H1 (cell line): ENCODE results near the gene SLCO2A1. TPM values are rescaled to one million over a fixed set of nuclear protein-coding genes. Genes with fewer than 3 reads are reported as not detected.

ENCODE experiments used
- ASH2L ChIP-seq: fragments of 200-600, 300-600 bp; sonication (generic); IDR thresholded peaks from one replicate; pipeline ENCODE4 v1.7.1; 2017; ENCODE audit warnings: low read length
- BRCA1 ChIP-seq: IDR thresholded peaks from 2 replicates; pipeline ENCODE4 v1.6.1; 2012; ENCODE audit warnings: low read depth, low read length, improper control_type of control experiment
- CHD2 ChIP-seq: IDR thresholded peaks from 2 replicates; pipeline ENCODE4 v1.6.1; 2012; ENCODE audit warnings: low read length, improper control_type of control experiment
- CTBP2 ChIP-seq: IDR thresholded peaks from 2 replicates; pipeline ENCODE4 v1.7.0; 2011; ENCODE audit warnings: borderline replicate concordance, mild to moderate bottlenecking, moderate library complexity, mixed read lengths, low read length; ENCODE audit not compliant: insufficient read depth, insufficient read length
- HDAC2 ChIP-seq, 2 experiments: fragments of 300-600 bp in 1 of 2; sonication (generic) in 1 of 2; IDR thresholded peaks; 2 replicates each; pipeline ENCODE4 v1.6.1; 2011 to 2012; ENCODE audit warnings: low read depth in 2 of 2, low read length in 2 of 2, mild to moderate bottlenecking in 2 of 2, moderate library complexity in 2 of 2, borderline replicate concordance in 1 of 2, inconsistent platforms in 1 of 2
- JUN ChIP-seq: IDR thresholded peaks from 2 replicates; pipeline ENCODE4 v1.6.1; 2011; ENCODE audit warnings: low read depth, mild to moderate bottlenecking, improper control_type of control experiment, low read length
- KDM4A ChIP-seq: IDR thresholded peaks from one replicate; pipeline ENCODE4 v1.7.1; 2012; ENCODE audit warnings: low read depth, mild to moderate bottlenecking, moderate library complexity, low read length, inconsistent platforms; ENCODE audit not compliant: severe bottlenecking
- KDM5A ChIP-seq: fragments of 200-600 bp; IDR thresholded peaks from 2 replicates; pipeline ENCODE4 v1.7.1; 2012; ENCODE audit warnings: mild to moderate bottlenecking, low read length, inconsistent platforms, mixed read lengths
- PHF8 ChIP-seq: fragments of 200-600 bp; sonication (generic); conservative IDR thresholded peaks from 2 replicates; pipeline ENCODE4 v1.7.1; 2012; ENCODE audit warnings: low read depth, mild to moderate bottlenecking, inconsistent platforms, low read length, moderate library complexity
- RAD21 ChIP-seq, 2 experiments: IDR thresholded peaks in 1 of 2; conservative IDR thresholded peaks in 1 of 2; 2 replicates each; pipeline ENCODE4 v1.6.1; 2011; ENCODE audit warnings: low read depth in 2 of 2, low read length in 2 of 2, improper control_type of control experiment in 1 of 2, inconsistent platforms in 1 of 2, mild to moderate bottlenecking in 1 of 2, moderate library complexity in 1 of 2
- RXRA ChIP-seq: IDR thresholded peaks from 2 replicates; pipeline ENCODE4 v1.6.1; 2011; ENCODE audit warnings: low read depth, mild to moderate bottlenecking, low read length, moderate library complexity; ENCODE audit not compliant: insufficient read depth
- SIX5 ChIP-seq: IDR thresholded peaks from 2 replicates; pipeline ENCODE4 v1.6.1; 2011; ENCODE audit warnings: mild to moderate bottlenecking, low read depth, low read length
- SUZ12 ChIP-seq: fragments of 200-600 bp; sonication (generic); IDR thresholded peaks from 2 replicates; pipeline ENCODE4 v1.6.1; 2012; ENCODE audit warnings: mild to moderate bottlenecking, inconsistent platforms, low read length, moderate library complexity, mixed read lengths
- TAF1 ChIP-seq: IDR thresholded peaks from 2 replicates; pipeline ENCODE4 v1.6.1; 2011; ENCODE audit warnings: mild to moderate bottlenecking, low read depth, low read length
- TBP ChIP-seq: IDR thresholded peaks from 2 replicates; pipeline ENCODE4 v1.6.1; 2011; ENCODE audit warnings: low read depth, low read length, improper control_type of control experiment
- TCF12 ChIP-seq: IDR thresholded peaks from 2 replicates; pipeline ENCODE4 v1.6.1; 2011; ENCODE audit warnings: low read depth, mild to moderate bottlenecking, low read length
- polyA plus RNA-seq, 7 experiments: library from polyadenylated mRNA; depleted of rRNA in 3 of 7; stranded (reverse) in 5 of 7; unstranded in 2 of 7; fragments of >200 nt in 5 of 7; fragments of 200-250 nt in 2 of 7; gene quantifications; 1 replicate in 5 of 7; 2 replicates in 1 of 7; 4 replicates in 1 of 7; pipeline versions ENCODE4 v1.2.1 to v1.2.3, GENCODE V29; 2011 to 2013; ENCODE audit warnings: missing spikeins in 2 of 7, mixed read lengths in 2 of 7
- total RNA-seq: library from RNA; stranded (reverse); fragmentation: NEBNext Ultra II Directional; extraction: Animal tissue kit (Norgen Biotek cat#: 25700); gene quantifications from 2 replicates; pipeline ENCODE4 v1.2.1, GENCODE V29; 2021
- TF ChIP-seq, protein P1 (sequence below): IDR thresholded peaks from 2 replicates; pipeline ENCODE4 v1.6.1; 2011; ENCODE audit warnings: low read length, improper control_type of control experiment
- TF ChIP-seq, protein P2 (sequence below), 3 experiments: IDR thresholded peaks; 1 replicate in 2 of 3; 2 replicates in 1 of 3; pipeline versions ENCODE4 v1.5.1 to v1.6.1; 2011; ENCODE audit warnings: low read length in 3 of 3, mild to moderate bottlenecking in 3 of 3, inconsistent platforms in 2 of 3, low read depth in 1 of 3, moderate library complexity in 1 of 3; ENCODE audit not compliant: insufficient read depth in 1 of 3; ENCODE audit errors: control extremely low read depth in 1 of 3
- TF ChIP-seq, protein P3 (sequence below): IDR thresholded peaks from 2 replicates; pipeline ENCODE4 v1.6.1; 2011; ENCODE audit warnings: low read depth, mild to moderate bottlenecking, low read length; ENCODE audit not compliant: insufficient read depth

SLCO2A1 gene
- total and polyA plus RNA-seq, 2 of the 8 experiments (the other 6 are each of a cell fraction or from before 2014, with no cell fraction given) = 1.1 to 2.3 TPM

DNA sequence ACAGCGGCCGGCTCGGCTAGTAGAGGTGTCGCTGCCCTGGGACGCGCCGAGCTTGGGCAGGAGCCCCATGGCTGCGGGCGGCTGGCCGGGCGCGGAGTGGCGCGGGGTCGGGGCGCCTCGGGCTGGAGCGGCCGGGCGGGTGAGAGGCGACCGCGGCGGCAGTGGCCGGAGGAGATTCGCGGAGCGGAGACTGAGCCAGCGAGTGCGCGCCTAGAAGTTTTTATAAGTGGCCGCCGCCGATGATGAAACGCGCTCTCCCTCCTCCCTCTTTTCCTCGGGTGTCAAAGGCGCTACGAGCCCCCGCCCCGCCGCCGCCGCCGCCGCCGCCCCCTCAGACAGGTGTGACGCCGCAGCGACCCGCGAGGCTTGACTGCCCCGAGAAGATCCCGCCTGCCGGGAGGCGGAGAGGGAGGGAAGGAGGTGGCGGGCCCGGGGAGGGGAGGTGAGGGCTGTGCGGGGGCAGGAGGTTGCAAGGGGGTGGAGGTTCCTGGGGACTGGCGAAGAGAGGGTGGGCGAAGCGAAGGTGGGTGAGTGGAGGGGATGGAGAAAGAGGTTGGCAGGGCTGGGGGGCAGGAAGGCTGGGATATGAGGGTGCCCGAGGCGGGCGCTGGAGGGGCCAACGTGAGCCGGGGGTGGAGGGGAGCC lies at the start of gene SLCO2A1 (continued):
- peak; percentile 34; the same call in 1 of the 2 replicates for TF ChIP-seq TBP
- TF ChIP-seq RXRA = no peak
- TF ChIP-seq TAF1 = peak; percentile 50
- no peak for TF ChIP-seq KDM5A
- TF ChIP-seq, protein P1, sequence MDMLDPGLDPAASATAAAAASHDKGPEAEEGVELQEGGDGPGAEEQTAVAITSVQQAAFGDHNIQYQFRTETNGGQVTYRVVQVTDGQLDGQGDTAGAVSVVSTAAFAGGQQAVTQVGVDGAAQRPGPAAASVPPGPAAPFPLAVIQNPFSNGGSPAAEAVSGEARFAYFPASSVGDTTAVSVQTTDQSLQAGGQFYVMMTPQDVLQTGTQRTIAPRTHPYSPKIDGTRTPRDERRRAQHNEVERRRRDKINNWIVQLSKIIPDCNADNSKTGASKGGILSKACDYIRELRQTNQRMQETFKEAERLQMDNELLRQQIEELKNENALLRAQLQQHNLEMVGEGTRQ = no peak
- peak; percentile 34 for TF ChIP-seq KDM4A
- TF ChIP-seq, protein P2, sequence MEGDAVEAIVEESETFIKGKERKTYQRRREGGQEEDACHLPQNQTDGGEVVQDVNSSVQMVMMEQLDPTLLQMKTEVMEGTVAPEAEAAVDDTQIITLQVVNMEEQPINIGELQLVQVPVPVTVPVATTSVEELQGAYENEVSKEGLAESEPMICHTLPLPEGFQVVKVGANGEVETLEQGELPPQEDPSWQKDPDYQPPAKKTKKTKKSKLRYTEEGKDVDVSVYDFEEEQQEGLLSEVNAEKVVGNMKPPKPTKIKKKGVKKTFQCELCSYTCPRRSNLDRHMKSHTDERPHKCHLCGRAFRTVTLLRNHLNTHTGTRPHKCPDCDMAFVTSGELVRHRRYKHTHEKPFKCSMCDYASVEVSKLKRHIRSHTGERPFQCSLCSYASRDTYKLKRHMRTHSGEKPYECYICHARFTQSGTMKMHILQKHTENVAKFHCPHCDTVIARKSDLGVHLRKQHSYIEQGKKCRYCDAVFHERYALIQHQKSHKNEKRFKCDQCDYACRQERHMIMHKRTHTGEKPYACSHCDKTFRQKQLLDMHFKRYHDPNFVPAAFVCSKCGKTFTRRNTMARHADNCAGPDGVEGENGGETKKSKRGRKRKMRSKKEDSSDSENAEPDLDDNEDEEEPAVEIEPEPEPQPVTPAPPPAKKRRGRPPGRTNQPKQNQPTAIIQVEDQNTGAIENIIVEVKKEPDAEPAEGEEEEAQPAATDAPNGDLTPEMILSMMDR (IDR thresholded peaks at IDR 0.05; ENCODE audit: control extremely low read depth in 1 of 3, insufficient read depth in 1 of 3, low read depth in 1 of 3, low read length in 3 of 3) = no peak
- TF ChIP-seq CTBP2 = no peak
- no peak for TF ChIP-seq ASH2L
- TF ChIP-seq JUN = no peak
- no peak; the same call in 1 of the 2 replicates for TF ChIP-seq SUZ12
- no peak for TF ChIP-seq SIX5
- no peak for TF ChIP-seq PHF8
- no peak for TF ChIP-seq RAD21 (IDR thresholded peaks at IDR 0.05 in 1 of 2, conservative IDR thresholded peaks at IDR 0.05 in 1 of 2; ENCODE audit: low read depth in 2 of 2, low read length in 2 of 2)
- TF ChIP-seq CHD2 = no peak
- TF ChIP-seq BRCA1 = no peak
- TF ChIP-seq TCF12 = no peak
- TF ChIP-seq, protein P3, sequence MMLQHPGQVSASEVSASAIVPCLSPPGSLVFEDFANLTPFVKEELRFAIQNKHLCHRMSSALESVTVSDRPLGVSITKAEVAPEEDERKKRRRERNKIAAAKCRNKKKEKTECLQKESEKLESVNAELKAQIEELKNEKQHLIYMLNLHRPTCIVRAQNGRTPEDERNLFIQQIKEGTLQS = no peak
- TF ChIP-seq HDAC2 (IDR thresholded peaks at IDR 0.05; ENCODE audit: borderline replicate concordance in 1 of 2, low read depth in 2 of 2, low read length in 2 of 2) = no peak
